GM23338 (cell line): Measurements from ENCODE around the gene ZAP70. TPM values are rescaled to one million over a fixed set of nuclear protein-coding genes. Genes with fewer than 3 reads are reported as not detected.

Source experiments
- ATAC-seq: fragments of 200-7000 bp; cut with Tn5 transposase; 3 replicates; pipeline ENCODE4 v1.9.1; 2020
- DNase-seq: peaks from one replicate; pipeline ENCODE4 v3.0.0-alpha.2; 2015; ENCODE audit warnings: low spot score
- H2AFZ ChIP-seq: fragments of 200-600 bp; sonication (generic); 2 replicates; pipeline ENCODE4 v1.8.0; 2016; ENCODE audit warnings: antibody characterized with exemption, mild to moderate bottlenecking, moderate library complexity
- H3F3A ChIP-seq: fragments of 200-600 bp; sonication (generic); replicated peaks from 2 replicates; pipeline ENCODE4 v1.8.0; 2017; ENCODE audit warnings: antibody characterized with exemption, mixed run types, low read depth
- H3K27ac ChIP-seq: fragments of 200-600 bp; sonication (generic); 2 replicates; pipeline ENCODE4 v1.6.1; 2016; ENCODE audit warnings: low read depth
- H3K27me3 ChIP-seq: fragments of 200-600 bp; sonication (generic); 2 replicates; pipeline ENCODE4 v1.8.0; 2016; ENCODE audit warnings: mild to moderate bottlenecking, mixed run types, moderate library complexity; ENCODE audit not compliant: insufficient read depth
- H3K36me3 ChIP-seq: fragments of 200-600 bp; sonication (generic); 2 replicates; pipeline ENCODE4 v1.8.0; 2016; ENCODE audit warnings: mild to moderate bottlenecking; ENCODE audit not compliant: insufficient read depth
- H3K4me1 ChIP-seq: fragments of 200-600 bp; sonication (generic); 2 replicates; pipeline ENCODE4 v1.8.0; 2016; ENCODE audit warnings: mild to moderate bottlenecking, moderate library complexity; ENCODE audit not compliant: insufficient read depth
- H3K4me2 ChIP-seq: fragments of 200-600 bp; sonication (generic); 2 replicates; pipeline ENCODE4 v1.7.1; 2017; ENCODE audit warnings: mixed run types
- H3K4me3 ChIP-seq: fragments of 200-600 bp; sonication (generic); 2 replicates; pipeline ENCODE4 v1.6.1; 2016; ENCODE audit warnings: mixed run types
- H3K79me2 ChIP-seq: fragments of 200-600 bp; sonication (generic); replicated peaks from 2 replicates; pipeline ENCODE4 v1.8.0; 2017; ENCODE audit warnings: mild to moderate bottlenecking; ENCODE audit not compliant: insufficient read depth
- H3K9me2 ChIP-seq: fragments of 200-600 bp; sonication (generic); 2 replicates; pipeline ENCODE4 v1.8.0; 2017; ENCODE audit not compliant: insufficient read depth
- H4K20me1 ChIP-seq: fragments of 200-600 bp; sonication (generic); replicated peaks from 2 replicates; pipeline ENCODE4 v1.8.0; 2017; ENCODE audit warnings: mild to moderate bottlenecking; ENCODE audit not compliant: insufficient read depth
- H3K27ac Mint-ChIP-seq: 2 replicates; pipeline ENCODE4 v1.8.0; 2020; ENCODE audit warnings: inconsistent platforms, mild to moderate bottlenecking, moderate library complexity, mixed read lengths
- H3K27me3 Mint-ChIP-seq: 3 replicates; pipeline ENCODE4 v1.8.0; 2022; ENCODE audit warnings: low read depth, mild to moderate bottlenecking, moderate library complexity, mixed read lengths, inconsistent platforms; ENCODE audit not compliant: insufficient read depth, poor library complexity
- H3K36me3 Mint-ChIP-seq: 3 replicates; pipeline ENCODE4 v1.8.0; 2021; ENCODE audit warnings: low read depth, mild to moderate bottlenecking, inconsistent platforms, moderate library complexity, mixed read lengths
- H3K4me1 Mint-ChIP-seq: 3 replicates; pipeline ENCODE4 v1.8.0; 2020; ENCODE audit warnings: mild to moderate bottlenecking, inconsistent platforms, mixed read lengths
- H3K4me3 Mint-ChIP-seq: 3 replicates; pipeline ENCODE4 v1.8.0; 2021; ENCODE audit warnings: moderate library complexity, mild to moderate bottlenecking, inconsistent platforms, mixed read lengths
- H3K9me3 Mint-ChIP-seq: 3 replicates; pipeline ENCODE4 v1.8.0; 2020; ENCODE audit warnings: moderate library complexity, mild to moderate bottlenecking, inconsistent platforms, mixed read lengths
- CREB1 ChIP-seq: fragments of 250-450 bp; sonication (Bioruptor Pico); IDR thresholded peaks from 2 replicates; pipeline ENCODE4 v1.5.0; 2020; ENCODE audit warnings: low read depth, mild to moderate bottlenecking, moderate library complexity
- EZH2 ChIP-seq: fragments of 200-600 bp; sonication (generic); IDR thresholded peaks from one replicate; pipeline ENCODE4 v1.8.0; 2017; ENCODE audit warnings: antibody characterized with exemption, mild to moderate bottlenecking, low read depth; ENCODE audit not compliant: unreplicated experiment
- EZH2phosphoT487 ChIP-seq: fragments of 200-600 bp; sonication (generic); IDR thresholded peaks from one replicate; pipeline ENCODE4 v1.8.1; 2018; ENCODE audit warnings: antibody characterized with exemption; ENCODE audit not compliant: unreplicated experiment
- JUNB ChIP-seq: IDR thresholded peaks from one replicate; pipeline ENCODE4 v1.6.1; 2016; ENCODE audit warnings: antibody characterized with exemption; ENCODE audit not compliant: unreplicated experiment
- NANOG ChIP-seq: IDR thresholded peaks from 2 replicates; pipeline ENCODE4 v1.6.1; 2016; ENCODE audit warnings: antibody characterized with exemption, borderline replicate concordance
- POLR2AphosphoS5 ChIP-seq: IDR thresholded peaks from 2 replicates; pipeline ENCODE4 v1.6.1; 2016; ENCODE audit warnings: antibody characterized with exemption, low read depth
- STAT1 ChIP-seq: IDR thresholded peaks from one replicate; pipeline ENCODE4 v1.6.1; 2016; ENCODE audit warnings: antibody characterized with exemption; ENCODE audit not compliant: unreplicated experiment
- ZNF114 ChIP-seq: fragments of 250-450 bp; sonication (Bioruptor Pico); IDR thresholded peaks from 2 replicates; pipeline ENCODE4 v1.5.0; 2020; ENCODE audit warnings: mild to moderate bottlenecking, moderate library complexity
- ZNF331 ChIP-seq: fragments of 250-450 bp; sonication (Bioruptor Pico); IDR thresholded peaks from 2 replicates; pipeline ENCODE4 v1.5.0; 2020; ENCODE audit warnings: low read depth, mild to moderate bottlenecking, moderate library complexity
- polyA plus RNA-seq: library from polyadenylated mRNA; unstranded; fragments of >200 nt; fragmentation: Nextera tagmentation; extraction: Ambion mirVana; gene quantifications from 2 replicates; pipeline ENCODE4 v1.2.1, GENCODE V29; 2016
- total RNA-seq: library from RNA; depleted of rRNA; stranded (reverse); fragments of >200 nt; shearing (Covaris generic); gene quantifications from 2 replicates; pipeline ENCODE4 v1.2.3, GENCODE V29; 2014
- TF ChIP-seq, protein P1 (sequence below): IDR thresholded peaks from 2 replicates; pipeline ENCODE4 v1.6.1; 2016; ENCODE audit warnings: antibody characterized with exemption
- TF ChIP-seq, protein P2 (sequence below), 2 experiments: fragments of 200-600 bp in 1 of 2; sonication (generic) in 1 of 2; conservative IDR thresholded peaks; 2 replicates each; pipeline versions ENCODE4 v1.5.1 to v1.6.1; 2016 to 2017; ENCODE audit warnings: antibody characterized with exemption in 2 of 2, low read depth in 2 of 2, mild to moderate bottlenecking in 2 of 2, moderate library complexity in 1 of 2
- TF ChIP-seq, protein P3 (sequence below): fragments of 250-450 bp; sonication (Bioruptor Pico); IDR thresholded peaks from 2 replicates; pipeline ENCODE4 v1.5.0; 2020; ENCODE audit warnings: mild to moderate bottlenecking, moderate library complexity
- TF ChIP-seq, protein P4 (sequence below): IDR thresholded peaks from one replicate; pipeline ENCODE4 v1.6.1; 2018; ENCODE audit warnings: antibody characterized with exemption; ENCODE audit not compliant: unreplicated experiment

Gene ZAP70
- total and polyA plus RNA-seq, 2 experiments from 2014 or later, result 0.42 TPM; not detected in 1

DNA sequence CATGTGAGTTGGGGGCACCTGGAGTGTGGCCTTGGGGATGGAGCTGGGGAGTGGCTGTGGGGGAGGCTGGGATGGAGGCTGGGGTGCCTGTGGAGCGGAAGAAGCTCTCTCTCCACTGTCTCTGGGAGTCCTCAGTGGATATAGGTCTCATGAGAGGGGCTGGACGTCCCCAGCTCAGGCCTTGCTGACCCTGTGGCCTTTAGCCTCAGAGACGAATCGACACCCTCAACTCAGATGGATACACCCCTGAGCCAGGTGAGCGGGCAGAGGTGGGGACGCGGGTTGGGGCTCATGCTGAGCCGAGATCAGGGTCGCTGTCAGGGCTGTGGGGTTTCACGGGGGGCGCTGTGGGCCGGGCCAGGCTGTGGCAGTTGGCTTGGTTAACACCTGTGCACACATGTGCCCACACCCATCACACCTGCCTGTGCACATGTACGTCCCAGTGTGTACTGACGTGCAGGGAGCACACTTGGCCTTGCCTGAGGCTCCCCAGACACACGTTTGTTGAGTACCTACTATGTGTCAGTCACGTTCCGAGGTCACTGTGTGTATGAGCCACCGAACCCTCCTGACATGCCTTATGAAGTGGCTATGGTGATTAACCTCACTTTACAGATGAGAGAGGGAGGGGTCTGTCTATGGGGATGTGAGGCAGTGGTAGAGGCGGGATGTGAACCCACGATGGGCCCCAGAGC lies 20.1 kb downstream of the ZAP70 start:
- Mint-ChIP-seq H3K9me3 (peaks cover 5% of the 10 kb centered on the region; the same call in 1 of the 3 replicates), H3K27me3 (peaks cover 9% of the 10 kb centered on the region), H3K4me3 (no peak overlapping the region), H3K36me3 (no peaks in the 10 kb centered on the region; the same call in 2 of the 3 replicates), H3K4me1 (no peaks in the 10 kb centered on the region; the same call in 2 of the 3 replicates), H3K27ac (no peak overlapping the region)
- Histone ChIP-seq H3K4me1 (no peaks in the 10 kb centered on the region), H3K79me2 (no peaks in the 10 kb centered on the region), H2AFZ (no peak overlapping the region), H3K9me2 (no peaks in the 10 kb centered on the region), H4K20me1 (no peaks in the 10 kb centered on the region), H3K27me3 (no peaks in the 10 kb centered on the region), H3K36me3 (no peaks in the 10 kb centered on the region), H3K27ac (no peak overlapping the region), H3K4me3 (no peak overlapping the region), H3F3A (no peaks in the 10 kb centered on the region), H3K4me2 (no peak overlapping the region)
- TF ChIP-seq EZH2, result no peak
- TF ChIP-seq, protein P1, sequence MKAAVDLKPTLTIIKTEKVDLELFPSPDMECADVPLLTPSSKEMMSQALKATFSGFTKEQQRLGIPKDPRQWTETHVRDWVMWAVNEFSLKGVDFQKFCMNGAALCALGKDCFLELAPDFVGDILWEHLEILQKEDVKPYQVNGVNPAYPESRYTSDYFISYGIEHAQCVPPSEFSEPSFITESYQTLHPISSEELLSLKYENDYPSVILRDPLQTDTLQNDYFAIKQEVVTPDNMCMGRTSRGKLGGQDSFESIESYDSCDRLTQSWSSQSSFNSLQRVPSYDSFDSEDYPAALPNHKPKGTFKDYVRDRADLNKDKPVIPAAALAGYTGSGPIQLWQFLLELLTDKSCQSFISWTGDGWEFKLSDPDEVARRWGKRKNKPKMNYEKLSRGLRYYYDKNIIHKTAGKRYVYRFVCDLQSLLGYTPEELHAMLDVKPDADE, result no peak
- TF ChIP-seq, protein P2, sequence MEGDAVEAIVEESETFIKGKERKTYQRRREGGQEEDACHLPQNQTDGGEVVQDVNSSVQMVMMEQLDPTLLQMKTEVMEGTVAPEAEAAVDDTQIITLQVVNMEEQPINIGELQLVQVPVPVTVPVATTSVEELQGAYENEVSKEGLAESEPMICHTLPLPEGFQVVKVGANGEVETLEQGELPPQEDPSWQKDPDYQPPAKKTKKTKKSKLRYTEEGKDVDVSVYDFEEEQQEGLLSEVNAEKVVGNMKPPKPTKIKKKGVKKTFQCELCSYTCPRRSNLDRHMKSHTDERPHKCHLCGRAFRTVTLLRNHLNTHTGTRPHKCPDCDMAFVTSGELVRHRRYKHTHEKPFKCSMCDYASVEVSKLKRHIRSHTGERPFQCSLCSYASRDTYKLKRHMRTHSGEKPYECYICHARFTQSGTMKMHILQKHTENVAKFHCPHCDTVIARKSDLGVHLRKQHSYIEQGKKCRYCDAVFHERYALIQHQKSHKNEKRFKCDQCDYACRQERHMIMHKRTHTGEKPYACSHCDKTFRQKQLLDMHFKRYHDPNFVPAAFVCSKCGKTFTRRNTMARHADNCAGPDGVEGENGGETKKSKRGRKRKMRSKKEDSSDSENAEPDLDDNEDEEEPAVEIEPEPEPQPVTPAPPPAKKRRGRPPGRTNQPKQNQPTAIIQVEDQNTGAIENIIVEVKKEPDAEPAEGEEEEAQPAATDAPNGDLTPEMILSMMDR (conservative IDR thresholded peaks at IDR 0.05; ENCODE audit: low read depth in 2 of 2), result no peak
- TF ChIP-seq NANOG, result no peak
- no peak for TF ChIP-seq STAT1
- no peak for TF ChIP-seq JUNB
- no peak for TF ChIP-seq ZNF114 (CRISPR knock-in tag)
- TF ChIP-seq, protein P3, sequence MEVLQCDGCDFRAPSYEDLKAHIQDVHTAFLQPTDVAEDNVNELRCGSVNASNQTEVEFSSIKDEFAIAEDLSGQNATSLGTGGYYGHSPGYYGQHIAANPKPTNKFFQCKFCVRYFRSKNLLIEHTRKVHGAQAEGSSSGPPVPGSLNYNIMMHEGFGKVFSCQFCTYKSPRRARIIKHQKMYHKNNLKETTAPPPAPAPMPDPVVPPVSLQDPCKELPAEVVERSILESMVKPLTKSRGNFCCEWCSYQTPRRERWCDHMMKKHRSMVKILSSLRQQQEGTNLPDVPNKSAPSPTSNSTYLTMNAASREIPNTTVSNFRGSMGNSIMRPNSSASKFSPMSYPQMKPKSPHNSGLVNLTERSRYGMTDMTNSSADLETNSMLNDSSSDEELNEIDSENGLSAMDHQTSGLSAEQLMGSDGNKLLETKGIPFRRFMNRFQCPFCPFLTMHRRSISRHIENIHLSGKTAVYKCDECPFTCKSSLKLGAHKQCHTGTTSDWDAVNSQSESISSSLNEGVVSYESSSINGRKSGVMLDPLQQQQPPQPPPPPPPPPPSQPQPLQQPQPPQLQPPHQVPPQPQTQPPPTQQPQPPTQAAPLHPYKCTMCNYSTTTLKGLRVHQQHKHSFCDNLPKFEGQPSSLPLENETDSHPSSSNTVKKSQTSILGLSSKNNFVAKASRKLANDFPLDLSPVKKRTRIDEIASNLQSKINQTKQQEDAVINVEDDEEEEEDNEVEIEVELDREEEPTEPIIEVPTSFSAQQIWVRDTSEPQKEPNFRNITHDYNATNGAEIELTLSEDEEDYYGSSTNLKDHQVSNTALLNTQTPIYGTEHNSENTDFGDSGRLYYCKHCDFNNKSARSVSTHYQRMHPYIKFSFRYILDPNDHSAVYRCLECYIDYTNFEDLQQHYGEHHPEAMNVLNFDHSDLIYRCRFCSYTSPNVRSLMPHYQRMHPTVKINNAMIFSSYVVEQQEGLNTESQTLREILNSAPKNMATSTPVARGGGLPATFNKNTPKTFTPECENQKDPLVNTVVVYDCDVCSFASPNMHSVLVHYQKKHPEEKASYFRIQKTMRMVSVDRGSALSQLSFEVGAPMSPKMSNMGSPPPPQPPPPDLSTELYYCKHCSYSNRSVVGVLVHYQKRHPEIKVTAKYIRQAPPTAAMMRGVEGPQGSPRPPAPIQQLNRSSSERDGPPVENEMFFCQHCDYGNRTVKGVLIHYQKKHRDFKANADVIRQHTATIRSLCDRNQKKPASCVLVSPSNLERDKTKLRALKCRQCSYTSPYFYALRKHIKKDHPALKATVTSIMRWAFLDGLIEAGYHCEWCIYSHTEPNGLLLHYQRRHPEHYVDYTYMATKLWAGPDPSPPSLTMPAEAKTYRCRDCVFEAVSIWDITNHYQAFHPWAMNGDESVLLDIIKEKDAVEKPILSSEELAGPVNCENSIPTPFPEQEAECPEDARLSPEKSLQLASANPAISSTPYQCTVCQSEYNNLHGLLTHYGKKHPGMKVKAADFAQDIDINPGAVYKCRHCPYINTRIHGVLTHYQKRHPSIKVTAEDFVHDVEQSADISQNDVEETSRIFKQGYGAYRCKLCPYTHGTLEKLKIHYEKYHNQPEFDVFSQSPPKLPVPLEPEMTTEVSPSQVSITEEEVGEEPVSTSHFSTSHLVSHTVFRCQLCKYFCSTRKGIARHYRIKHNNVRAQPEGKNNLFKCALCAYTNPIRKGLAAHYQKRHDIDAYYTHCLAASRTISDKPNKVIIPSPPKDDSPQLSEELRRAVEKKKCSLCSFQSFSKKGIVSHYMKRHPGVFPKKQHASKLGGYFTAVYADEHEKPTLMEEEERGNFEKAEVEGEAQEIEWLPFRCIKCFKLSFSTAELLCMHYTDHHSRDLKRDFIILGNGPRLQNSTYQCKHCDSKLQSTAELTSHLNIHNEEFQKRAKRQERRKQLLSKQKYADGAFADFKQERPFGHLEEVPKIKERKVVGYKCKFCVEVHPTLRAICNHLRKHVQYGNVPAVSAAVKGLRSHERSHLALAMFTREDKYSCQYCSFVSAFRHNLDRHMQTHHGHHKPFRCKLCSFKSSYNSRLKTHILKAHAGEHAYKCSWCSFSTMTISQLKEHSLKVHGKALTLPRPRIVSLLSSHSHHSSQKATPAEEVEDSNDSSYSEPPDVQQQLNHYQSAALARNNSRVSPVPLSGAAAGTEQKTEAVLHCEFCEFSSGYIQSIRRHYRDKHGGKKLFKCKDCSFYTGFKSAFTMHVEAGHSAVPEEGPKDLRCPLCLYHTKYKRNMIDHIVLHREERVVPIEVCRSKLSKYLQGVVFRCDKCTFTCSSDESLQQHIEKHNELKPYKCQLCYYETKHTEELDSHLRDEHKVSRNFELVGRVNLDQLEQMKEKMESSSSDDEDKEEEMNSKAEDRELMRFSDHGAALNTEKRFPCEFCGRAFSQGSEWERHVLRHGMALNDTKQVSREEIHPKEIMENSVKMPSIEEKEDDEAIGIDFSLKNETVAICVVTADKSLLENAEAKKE (CRISPR knock-in tag), result no peak
- no peak for TF ChIP-seq CREB1 (CRISPR knock-in tag)
- TF ChIP-seq ZNF331 (CRISPR knock-in tag), result no peak
- no peak for TF ChIP-seq POLR2AphosphoS5
- TF ChIP-seq, protein P4, sequence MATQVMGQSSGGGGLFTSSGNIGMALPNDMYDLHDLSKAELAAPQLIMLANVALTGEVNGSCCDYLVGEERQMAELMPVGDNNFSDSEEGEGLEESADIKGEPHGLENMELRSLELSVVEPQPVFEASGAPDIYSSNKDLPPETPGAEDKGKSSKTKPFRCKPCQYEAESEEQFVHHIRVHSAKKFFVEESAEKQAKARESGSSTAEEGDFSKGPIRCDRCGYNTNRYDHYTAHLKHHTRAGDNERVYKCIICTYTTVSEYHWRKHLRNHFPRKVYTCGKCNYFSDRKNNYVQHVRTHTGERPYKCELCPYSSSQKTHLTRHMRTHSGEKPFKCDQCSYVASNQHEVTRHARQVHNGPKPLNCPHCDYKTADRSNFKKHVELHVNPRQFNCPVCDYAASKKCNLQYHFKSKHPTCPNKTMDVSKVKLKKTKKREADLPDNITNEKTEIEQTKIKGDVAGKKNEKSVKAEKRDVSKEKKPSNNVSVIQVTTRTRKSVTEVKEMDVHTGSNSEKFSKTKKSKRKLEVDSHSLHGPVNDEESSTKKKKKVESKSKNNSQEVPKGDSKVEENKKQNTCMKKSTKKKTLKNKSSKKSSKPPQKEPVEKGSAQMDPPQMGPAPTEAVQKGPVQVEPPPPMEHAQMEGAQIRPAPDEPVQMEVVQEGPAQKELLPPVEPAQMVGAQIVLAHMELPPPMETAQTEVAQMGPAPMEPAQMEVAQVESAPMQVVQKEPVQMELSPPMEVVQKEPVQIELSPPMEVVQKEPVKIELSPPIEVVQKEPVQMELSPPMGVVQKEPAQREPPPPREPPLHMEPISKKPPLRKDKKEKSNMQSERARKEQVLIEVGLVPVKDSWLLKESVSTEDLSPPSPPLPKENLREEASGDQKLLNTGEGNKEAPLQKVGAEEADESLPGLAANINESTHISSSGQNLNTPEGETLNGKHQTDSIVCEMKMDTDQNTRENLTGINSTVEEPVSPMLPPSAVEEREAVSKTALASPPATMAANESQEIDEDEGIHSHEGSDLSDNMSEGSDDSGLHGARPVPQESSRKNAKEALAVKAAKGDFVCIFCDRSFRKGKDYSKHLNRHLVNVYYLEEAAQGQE, result no peak
- TF ChIP-seq EZH2phosphoT487, result no peak
- no peak for ATAC-seq
- no peak for DNase-seq
